Urothelium cell line (cell line): ENCODE measurements around the gene NHLRC4.

Experiments used
- DNase-seq: peaks from one replicate; pipeline ENCODE4 v3.0.0; 2011; ENCODE audit warnings: low spot score, mixed read lengths
- FAIRE-seq: peaks from 2 replicates; lab custom pipeline; 2011; peaks lifted over from hg19 to GRCh38; lab: Jason Lieb, UNC

NHLRC4 gene

GRCh38 chr16:582614-583331 lies 16.0 kb downstream of the NHLRC4 start:
- no peak for FAIRE-seq
- DNase-seq: no peak

- DNase-seq: no peak
These were observed 16.6 kb downstream of the NHLRC4 start for GRCh38 chr16:583470-583814.

GRCh38 chr16:583815-584591 lies 17.2 kb downstream of the NHLRC4 start:
- DNase-seq (no peak), FAIRE-seq (no peak)

More at GRCh38 chr16:583470-583814, 16.6 kb downstream of the NHLRC4 start:
- FAIRE-seq: no peak

- no peak for FAIRE-seq
- no peak for DNase-seq
These were observed 18.5 kb downstream of the NHLRC4 start for GRCh38 chr16:585351-585750.

- DNase-seq (no peak), FAIRE-seq (no peak)
These were observed 19.3 kb downstream of the NHLRC4 start for GRCh38 chr16:586047-586644.

GRCh38 chr16:586645-587590 lies 20.1 kb downstream of the NHLRC4 start:
- no peak for DNase-seq
- no peak for FAIRE-seq

GRCh38 chr16:588639-588888 lies 21.8 kb downstream of the NHLRC4 start:
- FAIRE-seq (no peak), DNase-seq (no peak)

GRCh38 chr16:588889-589657 lies 22.3 kb downstream of the NHLRC4 start:
- DNase-seq (peak; percentile 94), FAIRE-seq (no peak)

GRCh38 chr16:589658-590187 lies 22.9 kb downstream of the NHLRC4 start, which contains the start of gene RAB40C:
Gene RAB40C (plus strand): TSS chr16:590066. CDS start chr16:590292, 226 bp downstream.
- DNase-seq (peak; percentile 99), FAIRE-seq (peak; percentile 81)

- DNase-seq: no peak
- FAIRE-seq: no peak
These were observed 23.5 kb downstream of the NHLRC4 start for GRCh38 chr16:590188-590814.

- FAIRE-seq: no peak
These were observed 24.0 kb downstream of the NHLRC4 start for GRCh38 chr16:590815-591200.

GRCh38 chr16:591231-591630 lies 24.4 kb downstream of the NHLRC4 start:
- FAIRE-seq (no peak), DNase-seq (no peak)

More at GRCh38 chr16:590815-591200, 24.0 kb downstream of the NHLRC4 start:
- DNase-seq: no peak

- no peak for DNase-seq
- FAIRE-seq: no peak
These were observed 25.2 kb downstream of the NHLRC4 start for GRCh38 chr16:591892-592517.

GRCh38 chr16:592518-593306 lies 25.9 kb downstream of the NHLRC4 start:
- DNase-seq: no peak

GRCh38 chr16:593406-593805 lies 26.6 kb downstream of the NHLRC4 start:
- DNase-seq (no peak), FAIRE-seq (no peak)

More at GRCh38 chr16:592518-593306, 25.9 kb downstream of the NHLRC4 start:
- no peak for FAIRE-seq

GRCh38 chr16:593807-594206 lies 27.0 kb downstream of the NHLRC4 start:
- FAIRE-seq (no peak), DNase-seq (no peak)

- DNase-seq: no peak
- no peak for FAIRE-seq
These were observed 28.3 kb downstream of the NHLRC4 start for GRCh38 chr16:595094-595528.
